B cell (primary cell): ENCODE results near the gene UBE2O.

ENCODE experiments used
- CTCF ChIP-seq: fragments of 200-600 bp; IDR thresholded peaks from one replicate; pipeline ENCODE4 v1.8.0; 2022; ENCODE audit warnings: antibody characterized with exemption, mild to moderate bottlenecking
- EZH2 ChIP-seq: IDR thresholded peaks from 2 replicates; pipeline ENCODE4 v1.6.1; 2012; ENCODE audit warnings: borderline replicate concordance, low read depth, mild to moderate bottlenecking, moderate library complexity, low read length; ENCODE audit not compliant: insufficient read depth, poor library complexity, severe bottlenecking

- no peak for TF ChIP-seq CTCF
- TF ChIP-seq EZH2 = no peak
Observed at GRCh38 chr17:76440751-76441362, 12.1 kb downstream of the UBE2O start.
